Stimulated activated CD4-positive, alpha-beta T cell treated with anti-CD3 and anti-CD28 coated beads, Interleukin-2, amount 100 ng/mL, for 48 hours (primary cell): Measurements from ENCODE around the gene IRS4.

ENCODE experiments used
- DNase-seq, 2 donors: peaks; one replicate each; pipeline ENCODE4 v3.0.0-alpha.2; 2020

The IRS4 gene

GRCh38 chrX:108736509-108737479, at the start of gene IRS4:
IRS4 (minus strand) TSS chrX:108736563.
- no peak for DNase-seq

GRCh38 chrX:108772549-108772948, 36.2 kb upstream of the IRS4 start:
- no peak for DNase-seq

- DNase-seq, result no peak
Observed at GRCh38 chrX:108763559-108763958, 27.2 kb upstream of the IRS4 start.

GRCh38 chrX:108740299-108740774, 4.0 kb upstream of the IRS4 start:
- no peak for DNase-seq

DNA sequence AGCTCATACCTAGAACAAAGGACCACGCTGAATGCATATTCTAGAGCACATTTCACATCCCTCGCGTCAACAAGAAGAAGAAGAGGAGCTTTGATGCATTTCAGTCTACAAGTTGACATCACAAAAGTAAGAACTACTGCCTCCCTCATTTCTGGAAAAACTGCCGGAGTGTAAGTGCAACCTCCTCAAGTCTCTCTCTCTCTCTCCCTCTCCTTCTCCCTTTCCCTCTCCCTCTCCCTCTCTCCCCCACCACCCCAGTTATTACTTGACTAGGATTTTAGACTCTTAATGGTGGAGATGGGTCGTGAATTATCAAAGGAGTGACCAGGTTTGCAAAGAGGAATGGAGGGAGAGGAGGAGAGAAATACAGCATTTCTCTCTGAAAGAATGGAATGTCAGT, 1.4 kb upstream of the IRS4 start:
- DNase-seq, result no peak

- no peak for DNase-seq
Observed at GRCh38 chrX:108735679-108736508, 469 bp downstream of the IRS4 start.

GRCh38 chrX:108735091-108735678, 1.2 kb downstream of the IRS4 start:
- no peak for DNase-seq

DNA sequence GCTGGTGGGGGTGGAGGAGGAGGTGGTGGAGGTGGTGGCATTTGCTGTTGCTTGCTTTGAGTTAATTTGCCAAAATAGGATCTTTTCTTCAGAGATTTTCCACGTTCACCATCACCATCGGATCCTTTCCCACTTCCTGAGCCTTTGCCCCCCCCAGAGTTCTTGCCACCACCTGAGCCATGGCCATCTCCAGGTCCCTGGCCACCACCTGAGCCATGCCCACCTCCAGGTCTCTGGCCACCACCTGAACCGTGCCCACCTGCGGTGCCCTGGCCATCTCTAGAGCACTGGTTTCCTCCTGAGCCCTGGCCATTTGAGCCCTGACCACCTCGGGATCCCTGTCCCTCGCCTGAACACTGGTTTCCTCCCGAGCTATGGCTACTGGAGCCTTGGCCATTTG, 1.9 kb downstream of the IRS4 start:
- no peak for DNase-seq

DNA sequence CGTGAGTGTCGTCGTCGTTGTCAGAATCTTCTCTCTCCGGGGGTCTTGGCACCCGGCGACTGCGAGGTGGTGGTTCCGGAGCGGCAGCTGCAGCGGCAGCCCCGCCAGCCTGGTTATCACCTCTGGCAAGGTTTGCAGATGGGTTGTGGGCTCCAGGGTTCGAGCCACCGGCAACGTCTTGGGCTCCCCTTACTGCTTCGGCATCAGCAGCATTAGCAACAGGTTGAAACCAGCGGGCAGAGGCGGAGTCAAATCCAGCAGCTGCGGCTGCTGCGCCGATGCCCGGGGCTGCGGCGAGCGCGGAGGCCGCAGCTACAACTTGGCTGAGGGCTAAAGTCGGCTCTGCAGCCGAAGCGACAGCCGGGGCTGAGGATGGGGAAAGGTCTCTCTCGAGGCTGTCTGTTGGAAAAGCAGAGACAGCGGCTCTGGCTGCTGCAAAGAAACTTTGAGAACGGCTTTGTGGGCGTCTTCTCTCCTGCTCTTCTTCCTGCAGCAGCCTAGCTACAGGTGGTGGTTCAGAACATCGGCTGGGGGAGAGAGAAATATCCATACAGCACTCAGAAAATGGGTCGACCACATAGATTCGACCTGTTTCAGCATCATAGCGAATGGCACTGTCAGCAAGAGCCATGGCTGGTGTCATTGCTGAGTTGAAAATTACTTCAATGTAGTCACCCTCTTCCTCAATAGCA, 3.6 kb downstream of the IRS4 start:
- no peak for DNase-seq

DNA sequence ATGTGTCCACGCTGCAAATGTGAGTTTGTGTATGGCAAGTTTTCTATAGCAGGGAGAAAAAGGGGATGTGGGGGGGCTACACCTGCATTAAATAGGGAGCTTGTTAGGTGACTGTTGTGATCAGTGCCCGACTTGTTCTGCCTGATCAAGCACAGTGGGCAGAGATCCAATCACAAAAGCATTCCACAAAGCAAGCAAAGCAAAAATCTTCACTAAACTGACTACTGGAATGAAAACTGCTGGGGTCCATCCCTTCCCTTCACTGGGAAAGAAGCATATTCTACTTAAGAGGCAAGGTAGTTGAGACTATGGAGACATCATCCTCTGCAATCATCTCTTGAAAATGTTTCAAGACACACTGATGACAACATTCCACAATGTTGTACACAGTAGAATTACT, 5.2 kb downstream of the IRS4 start:
- DNase-seq, result no peak

DNA sequence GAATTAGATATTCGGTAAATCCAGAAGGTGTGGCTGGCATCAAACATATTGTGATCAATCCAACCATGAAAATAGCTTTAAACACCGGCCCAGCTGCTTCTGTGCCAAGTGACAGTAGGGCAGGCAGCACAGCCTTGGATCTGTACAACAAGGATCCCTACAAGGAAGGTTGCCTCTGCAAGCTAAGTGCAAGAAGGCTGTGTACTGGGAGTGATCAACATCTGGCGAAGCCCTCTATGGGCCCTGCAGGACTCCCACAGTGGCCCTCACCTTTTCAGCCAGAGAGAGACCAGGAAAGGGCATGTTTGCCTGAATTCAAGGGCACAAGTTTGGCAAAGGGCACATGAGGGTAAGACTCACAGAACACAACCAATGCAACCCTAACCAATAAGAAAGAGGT, 9.6 kb downstream of the IRS4 start:
- no peak for DNase-seq

DNA sequence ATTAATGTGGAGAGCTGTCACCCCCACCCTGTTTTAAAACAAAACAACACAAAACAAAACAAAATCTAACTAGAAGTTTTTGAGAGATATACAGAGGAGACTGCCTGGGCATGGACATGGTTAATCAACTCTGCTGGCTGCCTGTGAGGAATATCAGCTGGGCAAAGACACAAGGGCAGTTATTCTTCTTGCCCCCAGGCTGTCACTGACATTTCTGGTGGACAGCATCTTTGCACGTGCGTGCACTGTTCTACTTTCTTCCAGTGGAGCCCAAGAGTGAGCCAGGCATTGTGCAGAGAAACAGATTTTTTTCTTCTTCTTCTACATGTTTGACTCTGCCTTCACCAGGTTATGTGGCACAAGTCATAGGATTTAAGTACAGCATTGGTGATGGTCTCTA, 13.8 kb downstream of the IRS4 start:
- DNase-seq, result no peak

DNA sequence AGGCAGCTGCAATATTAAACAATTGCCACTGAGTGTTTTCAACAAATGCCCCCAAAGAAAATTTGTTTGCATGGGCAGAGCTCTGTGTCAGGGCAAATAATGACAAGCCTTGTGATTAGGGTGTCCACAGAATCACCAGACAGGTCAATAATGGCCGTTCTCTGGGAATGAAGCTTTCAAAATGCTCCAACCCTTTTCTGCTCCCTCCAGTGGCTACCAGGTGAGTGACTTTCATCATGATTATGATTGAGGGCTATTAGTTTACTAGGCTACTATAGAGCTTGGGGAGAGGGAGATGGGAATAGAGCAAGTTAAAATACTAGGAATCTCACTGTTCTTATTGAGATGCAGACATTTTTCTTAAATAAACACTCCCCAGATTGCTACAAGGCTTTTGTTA, 23.5 kb downstream of the IRS4 start:
- no peak for DNase-seq

- no peak for DNase-seq
Observed at GRCh38 chrX:108704839-108705238, 31.5 kb downstream of the IRS4 start.

DNA sequence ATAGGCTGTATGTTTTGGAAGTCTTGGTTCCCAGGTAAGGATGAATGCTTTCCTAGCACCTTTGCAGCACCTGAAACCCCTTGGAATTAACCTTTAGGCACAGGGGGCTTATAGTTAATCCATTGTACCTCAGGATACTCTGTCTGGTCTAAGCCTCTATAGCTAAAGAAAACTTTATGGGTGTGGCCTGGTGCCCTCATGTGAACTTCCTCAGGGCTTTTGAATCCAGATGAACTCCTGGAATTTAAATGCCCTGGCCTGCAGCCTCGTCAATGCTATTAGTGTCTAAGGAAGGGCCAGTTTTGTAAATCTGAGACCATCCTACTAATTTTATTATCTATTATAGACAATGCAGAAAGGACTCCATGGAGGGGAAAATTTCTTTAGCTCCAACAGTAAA, 33.8 kb downstream of the IRS4 start:
- DNase-seq, result no peak

DNA sequence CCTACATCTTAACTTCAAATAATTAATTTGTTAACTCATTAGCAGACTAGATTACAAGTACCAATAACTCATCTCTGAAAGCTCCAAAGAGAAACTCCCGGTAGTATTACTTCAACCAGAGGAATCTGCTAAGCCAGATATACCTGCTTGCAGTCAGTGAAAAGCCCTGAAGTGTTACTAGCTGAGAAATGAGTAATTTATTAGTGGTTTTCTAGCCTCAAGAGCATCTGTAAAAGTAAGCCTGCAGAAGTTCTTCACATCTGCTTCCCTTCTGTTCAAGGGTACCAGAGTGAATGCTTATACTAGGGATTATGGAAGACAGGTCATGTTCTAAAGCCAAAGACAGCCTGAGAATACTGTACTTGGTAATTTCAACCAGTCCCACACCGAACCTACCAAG, 34.7 kb downstream of the IRS4 start:
- DNase-seq, result no peak

- no peak for DNase-seq
Observed at GRCh38 chrX:108699368-108699767, 37.0 kb downstream of the IRS4 start.

- DNase-seq, result no peak
Observed at GRCh38 chrX:108696690-108697089, 39.7 kb downstream of the IRS4 start.
